DMS114 treated with DMSO at 0.1 percent for 48 hours (cell line): ENCODE data around the gene REEP5.
"Not testable (repeated sequence)": the region's sequence is repeated elsewhere in the genome, so short reads cannot be mapped to it uniquely, and the experiment has no call there.

ENCODE experiments used
- DNase-seq: peaks from one replicate; lab custom pipeline; 2025; ENCODE audit not compliant: unreplicated experiment; lab: John Stamatoyannopoulos, UW

REEP5 gene

GRCh38 chr5:112921833-112922817 lies at the start of gene REEP5:
Gene REEP5 (minus strand): TSS chr5:112922227. CDS start chr5:112922190, 37 bp downstream.
- DNase-seq = peak; percentile 71

GRCh38 chr5:112971276-112971675 lies 49.2 kb upstream of the REEP5 start:
- no peak for DNase-seq

- no peak for DNase-seq
Measured at GRCh38 chr5:112968411-112969106, 46.5 kb upstream of the REEP5 start.

- DNase-seq = no peak
Measured at GRCh38 chr5:112967520-112968083, 45.6 kb upstream of the REEP5 start.

- no peak for DNase-seq
Measured at GRCh38 chr5:112965733-112966306, 43.8 kb upstream of the REEP5 start.

GRCh38 chr5:112963374-112963733 lies 41.3 kb upstream of the REEP5 start:
- not testable (repeated sequence) for DNase-seq

DNA sequence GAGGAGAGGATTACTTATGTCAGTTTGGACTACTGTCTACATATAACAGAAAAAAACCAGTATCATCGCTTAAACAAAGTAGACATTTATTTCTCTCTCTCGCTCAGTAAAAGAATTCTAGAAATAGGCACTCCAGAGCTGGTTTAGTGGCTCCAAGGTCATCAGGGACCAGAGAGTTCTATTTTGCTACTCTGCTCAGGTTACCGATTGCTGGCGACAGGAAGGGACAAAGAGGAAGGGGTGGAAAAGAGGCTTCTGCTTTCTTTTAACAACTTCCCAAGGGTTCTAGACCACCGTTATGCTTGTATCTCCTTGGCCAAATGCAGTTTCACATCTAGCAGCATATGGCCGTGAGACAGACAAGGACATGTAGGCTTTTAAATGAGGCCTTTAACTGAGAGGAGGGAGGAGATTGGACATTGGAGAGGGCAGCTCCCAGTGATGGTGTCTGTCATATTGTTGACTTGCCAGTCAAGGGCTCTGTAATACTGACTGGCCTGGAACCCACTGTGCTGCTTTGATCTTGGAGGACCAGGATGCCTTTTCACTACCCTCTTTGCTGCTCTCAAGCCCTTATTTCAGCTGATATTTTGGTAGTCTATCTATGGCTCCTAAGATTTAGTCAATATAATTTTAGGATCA lies 39.0 kb upstream of the REEP5 start:
- no peak for DNase-seq

DNA sequence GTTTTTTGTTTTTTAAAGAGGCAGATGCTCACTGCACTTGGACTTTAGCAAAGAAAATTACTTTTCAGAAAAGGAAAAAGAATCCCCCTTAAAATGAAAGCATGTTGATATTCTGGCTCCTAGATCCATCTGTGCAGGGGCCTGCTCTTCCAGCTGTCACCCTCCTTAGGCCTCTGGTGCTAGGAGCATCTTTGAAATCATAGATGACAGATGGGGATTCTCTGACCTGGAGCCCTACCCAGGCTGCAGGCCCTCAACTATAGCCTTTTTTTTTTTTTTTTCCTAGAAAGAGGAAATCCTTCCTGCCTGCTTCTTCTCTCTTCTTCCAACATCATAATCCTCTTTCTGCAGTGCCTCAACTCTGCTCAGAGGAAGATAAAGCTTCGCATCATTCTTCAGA lies 38.3 kb upstream of the REEP5 start:
- no peak for DNase-seq

DNA sequence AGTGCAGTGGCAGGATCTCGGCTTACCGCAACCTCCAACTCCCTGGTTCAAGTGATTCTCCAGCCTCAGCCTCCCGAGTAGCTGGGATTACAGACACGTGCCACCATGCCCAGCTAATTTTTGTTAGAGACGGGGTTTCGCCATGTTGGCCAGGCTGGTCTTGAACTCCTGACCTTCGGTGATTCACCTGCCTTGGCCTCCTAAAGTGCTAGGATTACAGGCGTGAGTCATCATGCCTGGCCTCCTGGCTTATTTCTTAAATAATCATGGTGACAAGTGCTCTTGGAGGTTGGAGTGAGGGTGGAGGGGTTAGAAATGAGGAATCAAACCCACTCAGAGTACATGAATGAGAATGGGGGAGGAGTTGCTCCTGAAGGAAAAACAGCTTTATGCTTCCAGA lies 37.8 kb upstream of the REEP5 start:
- not testable (repeated sequence) for DNase-seq

DNA sequence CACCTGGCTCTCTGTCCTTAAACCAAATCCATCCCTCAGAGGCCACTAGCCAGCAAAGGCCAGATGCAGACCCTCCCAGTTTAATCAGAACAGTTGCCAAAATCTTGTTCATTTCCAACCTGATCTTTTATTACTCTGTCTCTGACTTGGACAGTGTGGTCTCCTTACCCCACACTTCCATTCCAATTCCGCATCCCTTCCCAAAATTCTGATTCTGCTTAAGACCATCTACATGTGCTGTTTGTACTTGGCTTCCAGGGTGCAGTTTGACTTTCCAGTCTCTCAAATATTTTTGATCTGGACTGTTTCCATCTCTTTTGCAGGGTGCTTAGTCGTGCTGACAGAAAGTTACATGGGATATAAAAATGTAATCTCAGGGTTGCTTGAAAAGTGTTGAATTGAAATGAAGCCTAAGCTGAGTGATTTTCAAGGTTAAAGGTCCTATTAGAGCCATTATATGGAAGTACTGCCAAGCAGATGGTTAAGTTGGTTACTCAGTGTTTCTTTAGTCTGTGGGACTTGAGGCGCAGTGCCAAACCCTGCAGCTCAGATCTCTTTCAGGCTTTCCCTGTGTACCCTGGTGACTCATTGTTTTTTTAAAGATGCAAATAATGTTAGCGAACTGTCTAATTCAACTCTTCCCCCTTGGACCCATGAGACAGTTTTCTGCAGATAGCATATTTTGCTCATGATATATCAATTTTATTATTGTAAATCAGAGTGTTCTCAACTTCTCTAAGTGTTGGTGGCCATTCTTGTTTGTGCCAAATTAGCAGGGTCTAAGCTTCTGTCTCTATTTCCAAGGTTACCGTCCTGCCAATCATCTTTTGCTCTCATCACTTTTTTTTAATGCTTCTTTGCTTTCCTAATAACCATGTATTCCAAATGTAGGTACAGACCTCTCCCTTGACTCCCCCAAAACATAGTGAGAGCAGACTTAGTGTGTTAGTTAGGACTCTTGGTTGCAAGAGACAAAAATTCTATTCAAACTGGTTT lies 36.4 kb upstream of the REEP5 start:
- no peak for DNase-seq

GRCh38 chr5:112957036-112957808 lies 35.2 kb upstream of the REEP5 start:
- no peak for DNase-seq

DNA sequence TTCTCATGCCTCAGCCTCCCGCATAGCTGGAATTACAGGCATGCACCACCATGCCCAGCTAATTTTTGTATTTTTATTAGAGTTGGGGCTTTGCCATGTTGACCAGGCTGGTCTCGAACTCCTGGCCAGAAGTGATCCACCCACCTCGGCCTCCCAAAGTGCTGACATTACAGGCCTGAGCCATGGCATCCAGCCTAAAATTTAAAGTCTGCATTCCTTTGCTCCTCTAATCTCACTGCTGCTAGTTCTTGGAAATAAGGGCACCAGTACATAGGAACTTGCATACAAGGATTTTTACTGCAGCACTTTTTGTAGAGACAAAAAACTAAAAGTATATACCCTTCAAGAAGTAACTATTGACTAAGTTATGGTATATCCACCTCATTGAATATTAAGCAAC lies 34.6 kb upstream of the REEP5 start:
- DNase-seq = no peak

- DNase-seq = no peak
Measured at GRCh38 chr5:112951124-112951702, 29.2 kb upstream of the REEP5 start.

DNA sequence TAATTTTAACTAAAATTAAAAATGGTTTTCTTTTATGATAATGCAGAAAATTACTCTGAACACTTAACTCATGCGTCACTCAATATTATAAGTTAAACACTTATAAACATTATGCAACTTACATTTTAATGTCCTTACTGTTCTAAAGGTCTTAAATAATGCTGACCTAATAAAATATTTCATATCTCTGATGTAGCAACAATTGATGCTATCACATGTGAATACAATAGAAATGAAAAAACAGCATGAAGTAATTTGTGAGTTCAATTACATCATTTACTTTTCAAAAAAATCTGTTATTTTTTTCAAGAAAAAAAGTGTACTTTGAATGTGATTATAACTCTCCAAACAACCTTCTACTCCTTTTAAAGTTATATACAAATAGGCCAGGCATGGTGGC lies 26.4 kb upstream of the REEP5 start:
- no peak for DNase-seq

GRCh38 chr5:112940670-112941069 lies 18.6 kb upstream of the REEP5 start:
- no peak for DNase-seq

- no peak for DNase-seq
Measured at GRCh38 chr5:112938286-112938685, 16.3 kb upstream of the REEP5 start.

- DNase-seq = no peak
Measured at GRCh38 chr5:112935675-112936074, 13.6 kb upstream of the REEP5 start.

- no peak for DNase-seq
Measured at GRCh38 chr5:112934366-112934663, 12.3 kb upstream of the REEP5 start.
